Heart right ventricle (tissue), 16 donors: ENCODE data around the gene NPPA. TPM values are rescaled to one million over a fixed set of nuclear protein-coding genes. Genes with fewer than 3 reads are reported as not detected.
A peak's percentile ranks its signal among the peaks of the same experiment; 100 is the strongest.

Experiments used
- ATAC-seq, 8 donors: fragments of 200-7000 bp; cut with Tn5 transposase; one replicate each; pipeline ENCODE4 v1.9.1; 2020; ENCODE audit warnings: mild to moderate bottlenecking in 8 of 8, moderate library complexity in 8 of 8, moderate number of reproducible peaks in 1 of 8
- DNase-seq, 2 donors: peaks; one replicate each; pipeline ENCODE4 v3.0.0-alpha.2; 2020
- H3K27ac ChIP-seq, 10 donors: fragments of 200-600 bp; sonication (generic) in 2 of 10; one replicate each; pipeline versions ENCODE4 v1.5.0 to v1.8.0; 2020 to 2022; ENCODE audit warnings: mild to moderate bottlenecking in 3 of 10
- H3K27me3 ChIP-seq, 7 donors: fragments of 200-600 bp; one replicate each; pipeline ENCODE4 v1.8.0; 2021 to 2022; ENCODE audit warnings: mild to moderate bottlenecking in 2 of 7
- H3K36me3 ChIP-seq, 9 donors: fragments of 200-600 bp; sonication (generic) in 1 of 9; one replicate each; pipeline versions ENCODE4 v1.5.0 to v1.8.0; 2020 to 2022; ENCODE audit warnings: mild to moderate bottlenecking in 2 of 9
- H3K4me1 ChIP-seq, 9 donors: fragments of 200-600 bp; sonication (generic) in 1 of 9; one replicate each; pipeline versions ENCODE4 v1.5.0 to v1.8.0; 2020 to 2022; ENCODE audit warnings: mild to moderate bottlenecking in 4 of 9
- H3K4me3 ChIP-seq, 10 donors: fragments of 200-600 bp; sonication (generic) in 2 of 10; one replicate each; pipeline versions ENCODE4 v1.5.0 to v1.8.0; 2020 to 2022; ENCODE audit warnings: mild to moderate bottlenecking in 7 of 10, moderate library complexity in 2 of 10
- H3K9me3 ChIP-seq, 11 donors: fragments of 200-600 bp in 10 of 11; sonication (generic) in 2 of 11; one replicate each; pipeline versions ENCODE4 v1.5.0 to v1.8.0; 2013 to 2022; ENCODE audit warnings: mild to moderate bottlenecking in 2 of 11, control low read depth in 1 of 11, moderate library complexity in 1 of 11
- WGBS, 2 donors: extraction: QIAGEN DNeasy Blood & Tissue Kit; methylation state at CpG; one replicate each; pipeline ENCODE4 v1.1.7; 2013; ENCODE audit warnings: inconsistent platforms in 1 of 2; 5-methylcytosine and 5-hydroxymethylcytosine counted together
- intact Hi-C, 10 donors: fragments of 100-400 bp; cut with DNase I; formaldehyde crosslinking; loops; one replicate each; pipeline versions ENCODE4 v1.11.1 to v1.14.2; 2022
- polyA plus RNA-seq, 2 donors: library from polyadenylated mRNA; stranded (reverse); fragments of 200-250 nt; gene quantifications; one replicate each; pipeline ENCODE4 v1.2.3, GENCODE V29; 2013
- total RNA-seq, 10 donors: library from RNA; stranded (reverse); fragmentation: NEBNext Ultra II Directional in 3 of 10; extraction: Animal tissue kit (Norgen Biotek cat#: 25700) in 3 of 10; gene quantifications; one replicate each; pipeline versions ENCODE4 v1.2.1 to v1.2.4, GENCODE V29; 2021 to 2023
- TF ChIP-seq, protein P1 (sequence below), 9 donors: fragments of 200-600 bp; sonication (generic) in 2 of 9; IDR thresholded peaks; one replicate each; pipeline versions ENCODE4 v1.5.0 to v1.8.0; 2021 to 2022; ENCODE audit warnings: antibody characterized with exemption in 9 of 9, mild to moderate bottlenecking in 5 of 9, moderate library complexity in 1 of 9
- donor health status: Arrhythmogenic right ventricular cardiomyopathy.
- donor health status: ischemic (EF 13 %, LVEDD 7.1; RV severe dilation, severe dysfunction).
- donor health status: healthy with polysubstance abuse.
- donor health status: DM: no; HTN: yes; CAD: no.
- donor health status: DM: no; HTN: no; CAD: no.
- donor health status: ischemic (EF 25% LVEDD 6.9; RV normal size, moderate dysfunction).
- donor health status: ischemic (EF 25% LVEDD 5.7; RV mildly dilated, moderate dysfunction).
- donor health status: healthy.
- donor health status: DM: yes; HTN: yes; CAD: no.
- donor health status: Ischemic cardiomyopathy.
- donor health status: ischemic (EF 35%, LVEDD 5.7; RV mildly dilated, moderate dysfunction).
- donor health status: nonischemic (EF 11% LVEDD 7.7; RV severe dilation, severe dysfunction).
- donor health status: DM: yes; HTN: yes; CAD: no.
- donor health status: PGD.
- donor health status: ischemic (EF 29% LVEDD 5.4; RV normal size, mild dysfunction).
- donor health status: nonischemic (EF 23%, LVEDD 6.1; RV moderate dilation, normal function).

Gene NPPA
- total and polyA plus RNA-seq, 12 donors = 5.8 to 2,762 (median 663) TPM

DNA sequence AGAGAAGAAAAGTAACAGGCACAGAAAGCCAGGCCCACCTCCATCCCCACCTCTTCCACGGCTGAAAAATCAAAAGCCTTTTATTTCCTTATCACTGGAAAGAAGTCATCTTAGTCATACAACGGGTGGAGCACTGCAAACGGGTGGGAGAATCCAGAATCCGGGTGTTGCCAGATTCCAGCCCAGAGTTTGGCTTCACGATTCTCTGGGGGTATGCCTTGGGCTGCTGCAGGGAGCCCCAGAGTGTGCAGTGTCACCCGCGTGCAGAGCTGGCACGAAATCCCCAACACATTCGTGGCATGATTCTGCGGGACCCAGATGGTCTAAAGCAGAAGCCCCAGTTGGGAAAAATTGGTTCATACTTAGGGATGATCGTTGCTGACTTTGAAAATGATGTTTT, 2.6 kb upstream of the NPPA start:
- TF ChIP-seq, protein P1, sequence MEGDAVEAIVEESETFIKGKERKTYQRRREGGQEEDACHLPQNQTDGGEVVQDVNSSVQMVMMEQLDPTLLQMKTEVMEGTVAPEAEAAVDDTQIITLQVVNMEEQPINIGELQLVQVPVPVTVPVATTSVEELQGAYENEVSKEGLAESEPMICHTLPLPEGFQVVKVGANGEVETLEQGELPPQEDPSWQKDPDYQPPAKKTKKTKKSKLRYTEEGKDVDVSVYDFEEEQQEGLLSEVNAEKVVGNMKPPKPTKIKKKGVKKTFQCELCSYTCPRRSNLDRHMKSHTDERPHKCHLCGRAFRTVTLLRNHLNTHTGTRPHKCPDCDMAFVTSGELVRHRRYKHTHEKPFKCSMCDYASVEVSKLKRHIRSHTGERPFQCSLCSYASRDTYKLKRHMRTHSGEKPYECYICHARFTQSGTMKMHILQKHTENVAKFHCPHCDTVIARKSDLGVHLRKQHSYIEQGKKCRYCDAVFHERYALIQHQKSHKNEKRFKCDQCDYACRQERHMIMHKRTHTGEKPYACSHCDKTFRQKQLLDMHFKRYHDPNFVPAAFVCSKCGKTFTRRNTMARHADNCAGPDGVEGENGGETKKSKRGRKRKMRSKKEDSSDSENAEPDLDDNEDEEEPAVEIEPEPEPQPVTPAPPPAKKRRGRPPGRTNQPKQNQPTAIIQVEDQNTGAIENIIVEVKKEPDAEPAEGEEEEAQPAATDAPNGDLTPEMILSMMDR (IDR thresholded peaks at IDR 0.05) = no peak
- intact Hi-C loops = no loop called here
- Histone ChIP-seq H3K27me3 (peaks cover 0 to 11% (median 0%) of the 10 kb centered on the region in 7 donors), H3K9me3 (no peaks in the 10 kb centered on the region), H3K27ac (no peak overlapping the region), H3K36me3 (peaks cover 0 to 27% (median 3%) of the 10 kb centered on the region in 9 donors), H3K4me3 (no peak overlapping the region), H3K4me1 (peaks cover 0 to 16% (median 0%) of the 10 kb centered on the region in 9 donors)
- WGBS, 2 donors = 60 to 66% methylated on average over 11 of the region's 11 CpGs
- DNase-seq (no peak), ATAC-seq (no peak)

DNA sequence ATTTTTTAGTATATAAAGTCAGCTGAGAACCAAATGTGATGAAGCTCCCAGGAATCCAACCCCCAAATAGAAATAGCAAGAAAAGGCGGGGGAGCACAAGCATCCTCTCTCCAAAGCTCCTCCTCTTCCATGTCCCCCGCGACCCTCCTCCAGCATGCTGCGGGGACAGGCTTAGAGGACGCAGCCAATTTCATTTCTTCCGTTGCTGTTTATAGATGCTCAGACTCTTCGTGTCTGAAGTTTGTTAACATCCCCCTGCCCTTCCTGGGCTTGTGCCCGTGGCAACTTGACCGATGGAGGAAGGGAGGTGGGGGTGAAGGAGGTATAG, 754 bp upstream of the NPPA start:
- H3K9me3 ChIP-seq = no peaks in the 10 kb centered on the region
- no peaks in the 10 kb centered on the region for H3K27me3 ChIP-seq
- H3K27ac ChIP-seq = peak overlapping the region in 1 of 10 donors; percentile 68
- TF ChIP-seq, protein P1 (IDR thresholded peaks at IDR 0.05) = no peak
- intact Hi-C loops = loop anchor here in 2 of 10 donors (10.0 kb wide), 2 partner anchors 116 to 176 kb away; no protein-coding TSS in a partner anchor
- DNase-seq = no peak
- peaks cover 0 to 16% (median 3%) of the 10 kb centered on the region in 9 donors for H3K4me1 ChIP-seq
- peak in 2 of 8 donors; percentile 1 to 13 for ATAC-seq
- WGBS, 2 donors = 35 to 45% methylated on average over 9 of the region's 9 CpGs
- H3K36me3 ChIP-seq = peaks cover 0 to 45% (median 3%) of the 10 kb centered on the region in 9 donors
- H3K4me3 ChIP-seq = no peak overlapping the region

DNA sequence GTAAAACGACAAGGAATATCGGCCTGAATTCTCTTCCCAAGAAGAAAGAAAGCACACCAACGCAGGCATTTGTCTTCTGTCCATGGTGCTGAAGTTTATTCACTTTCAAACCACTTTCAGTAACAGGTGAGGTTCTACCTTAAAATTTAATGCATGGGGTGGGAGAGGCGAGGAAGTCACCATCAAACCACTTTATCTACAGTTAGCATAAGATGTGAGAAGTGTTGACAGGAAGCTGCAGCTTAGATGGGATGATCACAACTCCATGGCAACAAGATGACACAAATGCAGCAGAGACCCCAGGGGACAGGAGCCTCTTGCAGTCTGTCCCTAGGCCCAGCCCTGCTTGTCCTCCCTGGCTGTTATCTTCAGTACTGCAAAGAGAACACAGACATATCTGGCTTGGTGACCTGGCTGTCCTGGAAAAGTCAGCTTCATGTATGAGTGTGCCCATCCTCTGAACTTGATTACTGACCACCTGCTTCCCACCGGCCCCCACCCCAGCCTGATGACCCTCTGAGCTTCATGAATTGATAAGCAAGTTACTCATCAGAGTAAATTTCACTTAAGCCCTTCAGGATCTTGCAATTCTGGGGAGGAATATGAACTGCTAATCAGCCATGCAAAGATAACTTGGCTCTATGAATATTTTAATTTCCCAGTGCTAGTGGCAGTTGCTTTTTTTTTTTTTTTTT, 1.8 kb downstream of the NPPA start:
- H3K27ac ChIP-seq = no peak overlapping the region
- H3K9me3 ChIP-seq = no peaks in the 10 kb centered on the region
- ATAC-seq (peak in 1 of 8 donors; percentile 13), DNase-seq (no peak)
- WGBS, 2 donors = 36 to 42% methylated on average over 5 of the region's 5 CpGs
- peak overlapping the region in 2 of 10 donors; percentile 35 to 40 for H3K4me3 ChIP-seq
- intact Hi-C loops = loop anchor here in 2 of 10 donors (10.0 kb wide), 2 partner anchors 119 to 179 kb away; no protein-coding TSS in a partner anchor
- peaks cover 0 to 38% (median 23%) of the 10 kb centered on the region in 9 donors for H3K4me1 ChIP-seq
- H3K36me3 ChIP-seq = peaks cover 0 to 70% (median 7%) of the 10 kb centered on the region in 9 donors
- TF ChIP-seq, protein P1 (IDR thresholded peaks at IDR 0.05) = no peak
- no peaks in the 10 kb centered on the region for H3K27me3 ChIP-seq

DNA sequence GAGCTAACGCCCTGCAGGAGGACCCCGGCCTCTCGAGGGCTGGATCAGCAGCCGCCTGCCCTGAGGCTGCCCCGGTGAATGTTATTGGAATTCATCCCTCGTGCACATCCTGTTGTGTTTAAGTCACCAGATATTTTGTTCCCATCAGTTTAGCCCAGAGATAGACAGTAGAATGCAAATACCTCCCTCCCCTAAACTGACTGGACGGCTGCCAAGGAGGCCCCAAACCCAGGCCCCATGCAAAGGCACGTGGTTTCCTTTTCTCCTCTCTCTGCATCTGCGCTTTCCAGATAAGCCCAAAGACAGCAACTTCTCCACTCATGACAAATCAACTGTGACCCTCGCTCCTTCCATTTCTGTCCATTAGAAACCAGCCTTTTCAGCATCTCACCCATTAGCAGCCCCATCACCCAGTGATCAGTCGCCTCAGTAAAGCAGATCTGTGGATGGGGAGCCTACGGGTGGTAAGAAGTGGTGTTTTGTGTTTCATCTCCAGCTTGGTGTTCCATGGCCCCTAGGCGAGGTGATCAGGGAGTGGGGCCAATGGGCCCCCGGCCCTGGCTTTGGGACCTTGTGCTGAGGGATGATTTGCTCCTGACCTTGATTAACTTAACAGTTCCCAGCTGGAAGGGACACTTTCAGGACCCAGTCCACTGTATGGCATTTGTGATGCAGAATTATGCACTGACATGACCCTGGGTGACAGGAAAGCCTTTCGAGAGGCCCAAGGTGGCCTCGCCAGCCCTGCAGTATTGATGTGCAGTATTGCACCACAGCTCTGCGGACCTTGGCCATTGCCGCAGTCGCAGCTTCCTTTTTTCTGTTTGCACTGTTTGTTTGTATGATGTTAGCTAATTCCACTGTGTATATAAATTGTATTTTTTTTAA, 5.2 kb downstream of the NPPA start:
- TF ChIP-seq, protein P1 (IDR thresholded peaks at IDR 0.05) = no peak
- WGBS, 2 donors = 46 to 59% methylated on average over 19 of the region's 19 CpGs
- intact Hi-C loops = loop anchor here in 2 of 10 donors (2.0 to 10.0 kb wide), 3 partner anchors 26 to 182 kb away; no protein-coding TSS in a partner anchor
- Histone ChIP-seq H3K36me3 (peaks cover 0 to 96% (median 27%) of the 10 kb centered on the region in 9 donors), H3K27me3 (no peaks in the 10 kb centered on the region), H3K27ac (peak overlapping the region in 8 of 10 donors; percentile 17 to 81 (median 50)), H3K4me1 (peaks cover 0 to 44% (median 20%) of the 10 kb centered on the region in 9 donors), H3K4me3 (no peak overlapping the region), H3K9me3 (no peaks in the 10 kb centered on the region)
- DNase-seq (peak in 1 of 2 donors; percentile 61), ATAC-seq (peak in 7 of 8 donors; percentile 4 to 58 (median 43))
